Measurements from ENCODE around the gene STK17A. TPM values are rescaled to one million over a fixed set of nuclear protein-coding genes. Genes with fewer than 3 reads are reported as not detected.

Gene STK17A
- total RNA-seq, 1 experiment from 2014 or later = 9.8 TPM

DNA sequence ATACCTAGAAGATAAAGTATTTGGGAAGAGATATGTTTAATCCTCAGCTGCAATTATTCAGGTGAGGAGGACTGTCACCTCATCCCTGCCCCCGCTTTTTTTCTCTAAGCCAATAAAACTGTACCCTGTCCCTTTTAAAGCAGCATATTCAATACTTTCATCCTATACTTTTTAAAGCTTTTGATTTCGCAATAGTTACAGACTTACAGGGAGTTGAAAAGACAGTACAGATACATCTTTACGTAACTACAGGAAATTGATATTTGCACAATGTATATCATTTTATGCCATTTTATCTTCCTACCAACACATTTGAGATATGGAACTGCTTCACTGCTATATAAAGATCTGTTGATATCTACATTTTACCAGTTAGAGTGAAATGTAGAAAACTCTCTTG, 47.6 kb downstream of the STK17A start:
- WGBS (ENCODE audit: extremely low coverage, insufficient read length, low lambda C conversion rate) = no CpG with 5 or more reads among the region's 3 CpGs
- H3K27ac Mint-ChIP-seq = no peak overlapping the region
- no peak overlapping the region for H3K56ac ChIP-seq (ENCODE audit: insufficient read length, low read depth, low read length)

More for the DNA sequence above, 47.6 kb downstream of the STK17A start:
- Mint-ChIP-seq H3K9me3 (no peaks in the 10 kb centered on the region), H3K27me3 (ENCODE audit: low read depth) (no peaks in the 10 kb centered on the region), H3K36me3 (ENCODE audit: insufficient read depth in 1 of 3, low read depth in 3 of 3) (peaks cover 10 to 59% (median 24%) of the 10 kb centered on the region in 3 experiments; a peak in 6 of 7 replicates), H3K4me3 (no peak overlapping the region), H3K4me1 (peaks cover 1% of the 10 kb centered on the region in 2 experiments; a peak in 3 of 4 replicates)
- Histone ChIP-seq H2AK5ac (ENCODE audit: insufficient read length, low read length) (no peak overlapping the region), H3K9ac (ENCODE audit: extremely low read depth, insufficient read length, low read length) (no peak overlapping the region), H3K27me3 (ENCODE audit: insufficient read depth, low read length) (no peaks in the 10 kb centered on the region), H3K23ac (ENCODE audit: insufficient read length, low read depth, low read length) (no peak overlapping the region), H3K23me2 (ENCODE audit: insufficient read length, low read depth, low read length, poor library complexity, severe bottlenecking) (no peaks in the 10 kb centered on the region), H3T11ph (ENCODE audit: low read length) (no peak overlapping the region), H4K5ac (ENCODE audit: insufficient read length, low read depth, low read length) (no peak overlapping the region), H4K8ac (replicated peaks; ENCODE audit: insufficient read length, low read depth, low read length) (no peak overlapping the region), H3K4me1 (ENCODE audit: insufficient read depth, low read length) (no peaks in the 10 kb centered on the region), H2BK15ac (ENCODE audit: low read depth, low read length) (no peak overlapping the region), H3K79me2 (ENCODE audit: insufficient read depth, low read length) (no peaks in the 10 kb centered on the region), H3K9me3 (ENCODE audit: control insufficient read depth, low read depth, low read length) (no peaks in the 10 kb centered on the region), H3K79me1 (ENCODE audit: insufficient read depth, low read depth, low read length, poor library complexity, severe bottlenecking) (no peaks in the 10 kb centered on the region), H2AFZ (ENCODE audit: low read length) (no peak overlapping the region), H4K20me1 (ENCODE audit: control insufficient read depth, insufficient read depth, insufficient read length) (no peaks in the 10 kb centered on the region), H4K91ac (ENCODE audit: insufficient read length, low read depth, low read length) (no peak overlapping the region), H3K14ac (ENCODE audit: insufficient read depth, low read length) (no peak overlapping the region), H2BK12ac (ENCODE audit: insufficient read length, low read depth, low read length) (no peak overlapping the region), H2BK120ac (ENCODE audit: low read depth, low read length, poor library complexity, severe bottlenecking) (no peak overlapping the region), H2BK5ac (ENCODE audit: insufficient read length, low read length) (no peak overlapping the region), H3K4me2 (ENCODE audit: insufficient read depth, insufficient read length, low read length) (no peak overlapping the region), H2BK20ac (ENCODE audit: low read depth, low read length, poor library complexity, severe bottlenecking) (no peak overlapping the region), H3K27ac (ENCODE audit: insufficient read length, low read depth, low read length) (no peak overlapping the region), H3K4ac (ENCODE audit: low read depth, low read length) (no peak overlapping the region), H3K18ac (ENCODE audit: insufficient read length, low read depth, low read length) (no peak overlapping the region)
- TF ChIP-seq, protein P1, sequence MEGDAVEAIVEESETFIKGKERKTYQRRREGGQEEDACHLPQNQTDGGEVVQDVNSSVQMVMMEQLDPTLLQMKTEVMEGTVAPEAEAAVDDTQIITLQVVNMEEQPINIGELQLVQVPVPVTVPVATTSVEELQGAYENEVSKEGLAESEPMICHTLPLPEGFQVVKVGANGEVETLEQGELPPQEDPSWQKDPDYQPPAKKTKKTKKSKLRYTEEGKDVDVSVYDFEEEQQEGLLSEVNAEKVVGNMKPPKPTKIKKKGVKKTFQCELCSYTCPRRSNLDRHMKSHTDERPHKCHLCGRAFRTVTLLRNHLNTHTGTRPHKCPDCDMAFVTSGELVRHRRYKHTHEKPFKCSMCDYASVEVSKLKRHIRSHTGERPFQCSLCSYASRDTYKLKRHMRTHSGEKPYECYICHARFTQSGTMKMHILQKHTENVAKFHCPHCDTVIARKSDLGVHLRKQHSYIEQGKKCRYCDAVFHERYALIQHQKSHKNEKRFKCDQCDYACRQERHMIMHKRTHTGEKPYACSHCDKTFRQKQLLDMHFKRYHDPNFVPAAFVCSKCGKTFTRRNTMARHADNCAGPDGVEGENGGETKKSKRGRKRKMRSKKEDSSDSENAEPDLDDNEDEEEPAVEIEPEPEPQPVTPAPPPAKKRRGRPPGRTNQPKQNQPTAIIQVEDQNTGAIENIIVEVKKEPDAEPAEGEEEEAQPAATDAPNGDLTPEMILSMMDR (conservative IDR thresholded peaks at IDR 0.05) = no peak
- no peak for DNase-seq

All from H9 (cell line).